Head of caudate nucleus (tissue), 42 donors: ENCODE data around the gene TIMM8A.
A peak's percentile ranks its signal among the peaks of the same experiment; 100 is the strongest.

ENCODE experiments used
- DNase-seq, 42 donors: peaks; one replicate each; pipeline versions ENCODE4 v3.0.0 to v3.0.0-alpha.2; 2020 to 2021; ENCODE audit warnings: mixed read lengths in 7 of 42
- intact Hi-C: fragments of 100-400 bp; cut with DNase I; formaldehyde crosslinking; loops from one replicate; pipeline ENCODE4 v1.15.0; 2022

TIMM8A gene, protein sequence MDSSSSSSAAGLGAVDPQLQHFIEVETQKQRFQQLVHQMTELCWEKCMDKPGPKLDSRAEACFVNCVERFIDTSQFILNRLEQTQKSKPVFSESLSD

DNA sequence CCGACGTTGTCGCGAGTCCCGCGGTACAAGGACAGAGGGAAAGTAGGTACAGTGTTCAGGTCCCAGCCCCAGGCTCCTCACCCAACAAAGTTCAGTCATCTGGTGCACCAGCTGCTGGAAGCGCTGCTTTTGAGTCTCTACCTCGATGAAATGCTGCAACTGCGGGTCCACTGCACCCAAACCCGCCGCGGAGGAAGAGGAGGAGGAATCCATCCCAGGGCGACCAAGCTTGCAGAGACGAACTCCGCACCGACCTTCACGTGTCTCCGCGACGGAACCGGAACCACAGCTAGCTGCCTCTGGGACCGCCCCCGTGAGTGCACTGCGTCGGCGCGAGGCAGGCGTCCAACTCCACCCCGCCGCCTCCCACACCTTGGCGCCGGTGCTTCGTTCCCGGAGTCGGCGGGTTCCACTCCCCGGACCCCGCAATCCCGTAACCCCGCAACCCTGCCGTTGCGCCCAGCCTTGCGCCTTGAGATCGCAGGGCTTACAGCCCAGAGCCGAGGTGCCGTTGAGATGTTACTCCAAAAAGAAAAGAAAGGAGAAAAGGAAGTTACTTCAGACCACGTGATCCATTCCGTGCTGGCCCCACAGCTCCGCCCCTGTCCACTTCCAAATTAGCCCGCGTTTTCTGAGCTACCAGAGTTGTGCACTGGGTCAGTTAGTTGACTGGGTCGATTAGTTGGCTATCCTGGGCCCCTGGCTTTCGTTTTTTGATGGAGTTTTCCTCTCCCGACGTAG, at the start of gene TIMM8A:
Gene TIMM8A (minus strand): TSS at position 291 of the 741 bp plus-strand sequence. CDS start 78 bp downstream, at position 213.
- peak; percentile 60 to 90 (median 80) for DNase-seq
- intact Hi-C loops: no loop called here

DNA sequence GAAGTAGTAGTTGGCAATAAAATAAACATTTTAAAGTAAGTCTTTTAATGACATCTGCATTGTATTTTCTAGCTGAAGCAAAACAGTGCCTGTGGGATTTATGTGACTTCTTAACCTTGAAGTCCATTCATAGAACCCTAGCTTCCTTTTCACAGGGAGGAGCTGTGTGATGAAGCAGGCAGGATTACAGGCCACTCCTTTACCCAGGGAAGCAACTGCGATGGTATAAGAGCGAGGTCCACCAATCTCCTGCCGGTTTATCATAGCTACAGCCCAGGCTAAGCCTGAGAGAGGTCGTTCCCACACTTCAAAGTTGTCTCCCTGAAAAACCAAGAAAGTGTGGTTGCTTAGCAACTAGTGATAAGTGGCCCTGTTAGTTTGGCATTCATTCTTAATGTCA, 49.2 kb upstream of the TIMM8A start:
- DNase-seq: no peak
- intact Hi-C loops: no loop called here

DNA sequence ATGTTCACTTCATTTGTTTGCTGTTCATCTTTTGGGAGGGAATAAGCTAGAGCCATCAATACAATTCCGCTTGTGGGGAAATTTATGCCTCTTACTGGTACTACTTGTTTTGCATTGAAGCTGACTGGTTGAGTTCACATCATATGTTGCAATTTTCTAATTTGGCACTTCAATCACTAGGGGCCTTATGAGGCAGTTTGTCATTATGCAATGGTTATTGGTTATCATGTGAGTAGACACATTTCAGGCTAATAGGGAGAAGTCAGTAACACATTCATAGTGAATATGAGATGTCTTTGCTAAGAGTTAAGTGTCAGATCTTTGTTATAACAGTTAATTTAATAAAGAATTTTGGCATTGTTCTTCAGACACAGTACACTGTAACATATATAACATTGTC, 47.2 kb upstream of the TIMM8A start:
- intact Hi-C loops: no loop called here
- DNase-seq: no peak

DNA sequence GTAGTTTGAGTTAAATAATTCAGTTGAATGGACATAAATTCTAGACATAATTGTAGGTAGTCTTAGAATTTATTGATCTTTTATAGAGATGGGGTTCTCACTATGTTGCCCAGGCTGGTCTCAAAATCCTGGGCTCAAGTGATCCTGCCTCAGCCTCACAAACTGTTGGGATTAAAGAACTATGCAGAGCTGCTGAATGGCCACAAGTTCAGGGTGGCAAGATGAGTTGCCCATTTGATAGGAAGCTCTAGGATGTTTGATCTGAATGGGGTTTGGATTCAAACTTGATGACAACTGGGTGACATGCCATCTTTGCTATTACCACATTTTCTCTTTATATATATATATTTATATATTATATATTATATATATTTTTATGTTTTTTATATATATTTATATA, 45.8 kb upstream of the TIMM8A start:
- no peak for DNase-seq
- intact Hi-C loops: no loop called here

DNA sequence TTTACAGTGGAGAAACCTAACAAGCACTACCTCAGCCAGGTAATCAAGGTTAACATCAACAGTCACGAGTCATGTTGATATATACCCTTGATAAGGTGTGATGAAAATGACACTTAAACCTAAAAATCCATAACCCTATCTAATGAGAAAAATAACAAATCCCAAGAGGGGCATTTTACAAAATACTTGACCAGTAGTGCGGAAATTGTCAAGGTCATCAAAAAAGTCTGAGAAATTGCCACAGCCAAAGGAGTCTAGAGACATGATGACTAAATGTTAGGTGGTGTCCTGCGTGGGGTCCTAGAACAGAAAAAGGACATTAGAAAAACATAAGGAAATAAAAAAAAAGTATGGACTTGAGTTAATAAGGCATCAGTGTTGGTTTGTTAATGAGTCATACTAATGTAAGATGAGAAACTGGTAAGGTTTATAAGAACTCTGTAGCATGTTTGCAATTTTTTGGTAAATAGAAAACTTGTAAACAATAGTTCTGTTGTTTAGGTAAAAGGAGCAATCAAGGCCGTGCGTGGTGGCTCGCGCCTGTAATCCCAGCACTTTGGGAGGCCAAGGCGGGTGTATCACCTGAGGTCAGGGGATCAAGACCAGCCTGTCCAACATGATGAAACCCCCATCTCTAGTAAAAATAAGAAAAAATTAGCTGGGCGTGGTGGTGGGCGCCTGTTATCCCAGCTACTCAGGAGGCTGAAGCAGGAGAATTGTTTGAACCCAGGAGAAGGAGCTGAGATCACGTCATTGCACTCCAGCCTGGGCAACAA, 45.2 kb upstream of the TIMM8A start:
- DNase-seq: no peak
- intact Hi-C loops: no loop called here

DNA sequence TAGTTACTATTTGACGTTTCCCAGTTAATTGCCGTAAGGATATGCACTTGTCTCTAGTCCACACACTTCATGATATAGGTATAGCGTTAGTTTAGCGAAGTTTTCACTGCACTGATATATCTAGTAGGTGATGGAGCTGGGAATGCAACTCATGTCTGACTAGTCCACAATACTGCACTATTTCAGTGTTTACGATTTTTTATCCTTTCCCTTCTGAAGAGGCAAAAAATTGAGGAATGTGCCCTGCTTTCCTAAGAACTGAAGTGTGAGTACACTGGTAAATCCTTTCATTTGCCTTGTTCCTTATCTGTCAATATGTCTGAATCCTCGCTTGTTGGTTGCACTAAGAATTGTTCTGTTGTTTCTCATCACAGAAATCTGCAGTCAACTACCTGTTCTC, 43.3 kb upstream of the TIMM8A start:
- intact Hi-C loops: no loop called here
- no peak for DNase-seq

DNA sequence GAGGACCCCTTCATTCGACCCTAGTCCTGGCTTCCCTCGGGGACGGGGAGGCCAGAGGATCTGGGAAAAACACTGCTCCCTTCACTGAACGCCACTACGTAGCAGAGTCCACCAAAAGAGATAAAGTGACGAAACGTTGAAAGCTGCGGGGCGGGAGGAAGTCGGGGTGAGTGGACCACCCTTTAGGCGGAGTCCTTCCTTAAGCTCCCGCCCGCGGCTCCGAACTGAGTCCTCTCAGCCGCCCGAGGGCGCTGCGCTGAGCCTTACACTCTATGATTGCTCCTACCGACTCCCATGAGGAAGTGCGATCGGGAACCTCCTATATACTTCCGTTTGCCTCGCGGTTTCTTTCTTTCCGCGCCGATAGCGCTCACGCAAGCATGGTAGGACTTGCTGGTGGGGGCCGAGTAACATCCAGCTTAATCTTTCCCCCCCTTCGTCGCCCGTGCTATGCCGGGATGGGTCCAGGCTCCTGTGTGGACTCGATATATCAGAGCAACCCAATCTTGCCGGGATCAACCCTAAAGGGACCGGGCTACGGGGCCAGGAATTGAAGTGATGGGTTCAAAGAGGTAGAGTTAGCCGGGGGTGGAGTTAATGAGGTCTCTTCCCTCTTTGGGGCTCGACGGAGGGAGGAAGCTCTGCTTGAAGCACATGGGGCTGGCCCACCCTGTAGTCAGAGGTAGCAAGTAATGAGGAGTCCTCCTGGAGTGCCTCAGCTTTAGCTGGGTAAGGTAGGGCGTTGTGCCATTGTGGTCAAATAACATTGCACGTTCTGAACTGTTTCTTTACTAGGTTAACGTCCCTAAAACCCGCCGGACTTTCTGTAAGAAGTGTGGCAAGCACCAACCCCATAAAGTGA, 42.4 kb upstream of the TIMM8A start, which contains the start of gene RPL36A:
Gene RPL36A (plus strand): TSS at position 348 of the 862 bp plus-strand sequence. CDS start 33 bp downstream, at position 381.
- DNase-seq: peak; percentile 74 to 93 (median 84)
- intact Hi-C loops: no loop called here

DNA sequence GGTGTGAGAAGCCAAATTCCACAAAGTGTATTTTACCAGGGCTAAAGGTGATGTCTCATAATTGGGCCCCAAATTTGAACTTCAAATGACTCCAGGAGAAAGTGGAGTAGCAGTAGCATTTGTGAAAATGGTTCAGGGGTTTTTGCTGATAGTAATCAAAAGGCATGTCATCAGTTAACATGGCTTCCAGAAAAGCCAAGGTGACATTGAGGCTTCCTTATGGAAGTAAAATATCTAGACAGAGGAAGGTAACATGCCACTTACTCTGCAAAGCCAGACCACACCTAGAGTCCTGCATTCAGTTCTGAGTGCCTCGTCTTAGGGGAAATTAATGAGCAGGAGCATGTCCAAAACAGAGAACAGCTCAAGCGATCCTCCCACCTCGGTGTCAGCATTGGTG, 40.1 kb upstream of the TIMM8A start:
- DNase-seq: no peak
- intact Hi-C loops: no loop called here

DNA sequence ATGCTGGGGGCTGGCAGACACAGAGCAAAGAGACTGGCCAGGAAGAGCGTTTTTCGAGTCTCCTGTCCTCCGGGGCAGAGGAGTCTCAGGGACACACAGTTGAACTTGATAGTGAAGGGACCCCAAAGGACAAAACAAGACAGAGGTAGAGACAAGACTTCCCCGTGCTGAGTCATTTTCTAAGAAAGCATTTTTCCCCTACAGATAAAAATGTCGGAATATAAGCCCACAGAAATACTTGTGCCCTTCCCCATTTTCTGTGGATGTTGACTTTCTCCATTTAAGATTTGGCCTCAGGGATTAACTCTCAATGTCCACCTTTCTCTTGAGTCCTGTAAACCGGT, 38.0 kb upstream of the TIMM8A start:
- no peak for DNase-seq
- intact Hi-C loops: no loop called here

DNA sequence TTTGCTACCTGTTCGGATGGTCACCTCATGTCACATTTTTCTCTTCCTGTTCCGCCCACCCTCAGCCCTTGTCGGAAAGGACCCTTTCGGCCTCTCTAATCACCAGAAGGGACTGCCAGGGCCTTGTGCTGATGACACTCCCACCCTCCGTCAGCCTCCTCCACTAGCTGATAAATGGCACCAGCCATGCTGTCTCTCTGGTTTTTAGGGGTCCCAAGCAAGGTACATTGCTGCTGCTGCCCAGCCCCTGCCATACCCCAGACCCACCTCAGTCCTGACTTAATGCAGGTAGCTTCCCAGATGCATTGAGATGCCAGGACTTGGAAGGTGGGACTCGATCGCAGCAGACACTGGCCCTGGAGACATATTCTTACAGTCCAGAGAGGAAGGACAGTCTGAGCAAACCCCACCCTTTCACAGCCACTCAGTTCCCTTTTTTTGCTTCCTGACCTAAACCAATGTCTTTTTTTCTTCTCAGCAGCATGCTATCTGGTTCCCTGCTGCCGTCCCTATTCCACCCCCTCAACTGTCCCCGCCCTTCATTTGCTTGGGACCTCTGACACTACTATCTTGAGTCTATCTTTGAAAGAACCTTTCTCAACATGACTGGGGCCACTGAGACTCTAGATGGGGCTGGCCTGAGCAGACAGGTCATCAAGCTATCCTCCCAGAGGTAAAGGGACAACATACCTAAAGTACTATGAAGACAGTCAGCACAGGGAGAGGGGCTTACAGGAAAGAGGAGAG, 37.4 kb upstream of the TIMM8A start, which contains the start of gene BTK:
Gene BTK (minus strand): TSS at position 397 of the 747 bp plus-strand sequence. CDS start 10,907 bp downstream, outside the sequence.
- DNase-seq: peak in 5 of 42 donors; percentile 1 to 36 (median 9)
- intact Hi-C loops: no loop called here

DNA sequence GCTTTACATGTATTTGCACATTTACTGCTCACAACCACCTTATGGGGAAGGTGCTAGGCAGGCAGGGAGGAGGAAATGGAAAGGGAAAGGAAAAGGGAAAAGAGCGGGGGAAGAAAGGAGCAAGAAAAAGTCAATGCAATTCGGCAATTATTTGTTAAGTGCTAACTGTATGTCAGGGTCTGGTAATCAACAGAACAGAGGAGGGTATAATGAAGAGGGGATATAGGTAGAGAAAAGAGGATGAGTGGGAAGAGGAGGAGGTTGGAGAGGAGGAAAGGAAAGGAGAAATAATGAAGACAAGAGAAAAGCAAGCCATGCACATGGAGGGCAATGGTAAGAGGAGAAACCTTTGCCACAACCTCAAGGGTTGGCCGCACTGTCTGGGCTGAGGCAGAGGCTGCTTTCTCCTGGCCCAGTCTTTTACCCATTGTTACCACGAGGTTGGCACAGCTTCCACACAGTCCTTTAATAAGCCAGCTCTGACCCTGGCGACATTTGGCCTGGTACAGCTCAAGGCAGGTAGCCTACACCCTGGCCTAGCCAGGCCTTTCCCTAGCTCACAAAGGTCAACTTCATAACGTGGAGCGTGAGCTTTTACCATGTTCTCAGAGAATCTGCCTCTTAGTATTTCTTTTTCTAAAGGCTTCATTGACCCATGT, 36.6 kb upstream of the TIMM8A start:
- DNase-seq: no peak
- intact Hi-C loops: no loop called here

DNA sequence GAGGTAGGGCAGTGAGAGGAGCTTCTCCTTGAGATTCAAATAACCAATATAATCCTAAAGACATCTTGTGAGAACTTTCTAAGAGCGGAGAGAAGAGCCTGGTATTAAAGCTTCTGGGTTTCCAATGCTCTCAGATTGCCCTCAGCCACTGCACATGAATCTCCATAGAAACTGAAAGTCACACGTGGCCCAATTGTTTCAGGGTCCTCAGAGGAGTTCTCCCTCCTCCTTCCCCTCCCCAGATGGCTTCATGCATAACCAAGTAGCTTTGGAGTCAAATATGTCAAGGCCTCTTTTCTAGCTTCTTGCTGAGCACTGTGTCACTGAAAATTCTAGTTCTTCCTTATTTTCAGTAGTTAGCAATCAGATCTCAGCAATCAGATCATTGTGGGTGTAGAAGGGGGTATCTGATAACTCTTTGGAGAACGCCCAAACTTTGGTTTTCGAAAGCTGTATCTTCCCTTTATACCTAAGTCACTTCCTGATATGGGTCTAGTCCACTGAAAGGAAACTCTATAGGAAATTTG, 35.2 kb upstream of the TIMM8A start:
- intact Hi-C loops: no loop called here
- no peak for DNase-seq

DNA sequence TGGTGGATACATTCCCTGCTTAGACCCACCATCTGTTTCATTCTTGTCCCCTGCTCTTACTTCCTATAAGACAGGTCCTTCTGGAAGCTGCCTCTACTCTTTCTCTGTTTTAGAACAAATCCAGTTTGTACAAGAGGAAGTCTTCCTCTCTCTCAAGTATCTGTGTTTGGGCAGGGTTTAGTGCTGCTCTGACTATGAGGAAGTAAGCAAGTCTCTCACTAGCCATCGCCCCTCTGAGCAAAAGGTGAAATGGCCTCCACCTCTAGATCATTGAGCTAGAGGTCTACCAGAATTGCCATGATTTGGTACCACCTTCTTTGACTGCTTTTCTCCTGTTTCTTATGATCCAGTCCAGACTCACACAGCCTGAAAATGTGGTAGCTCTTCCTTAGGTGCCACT, 29.0 kb upstream of the TIMM8A start:
- intact Hi-C loops: no loop called here
- DNase-seq: no peak

DNA sequence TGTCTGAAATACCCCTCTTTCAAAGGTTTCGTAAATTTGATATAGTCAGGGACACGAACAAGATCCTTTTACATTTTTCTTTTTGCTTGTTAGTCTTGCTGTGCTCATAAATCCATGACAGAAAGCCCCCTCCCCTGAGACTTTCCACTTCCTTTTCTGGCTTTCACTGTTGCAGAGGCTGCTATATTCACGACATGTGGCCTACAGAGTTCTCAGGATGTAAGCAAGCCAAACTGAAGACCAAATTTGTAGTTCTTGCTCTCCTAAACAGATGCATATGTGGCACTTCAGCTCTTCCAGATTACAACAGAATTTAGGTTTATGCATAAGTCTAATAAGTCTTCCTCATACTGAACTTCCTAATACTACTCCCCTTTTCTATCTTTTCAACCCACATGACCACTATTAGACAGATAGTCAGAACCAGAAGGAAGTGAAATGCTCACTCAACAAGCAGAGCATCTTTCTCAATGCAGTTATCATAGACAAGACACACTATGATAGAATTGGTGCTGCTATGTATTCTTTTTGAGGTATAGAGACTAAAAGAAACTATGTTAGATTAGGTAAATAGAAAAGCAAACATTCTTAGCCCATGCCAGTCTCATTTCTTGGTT, 22.5 kb upstream of the TIMM8A start:
- intact Hi-C loops: no loop called here

DNA sequence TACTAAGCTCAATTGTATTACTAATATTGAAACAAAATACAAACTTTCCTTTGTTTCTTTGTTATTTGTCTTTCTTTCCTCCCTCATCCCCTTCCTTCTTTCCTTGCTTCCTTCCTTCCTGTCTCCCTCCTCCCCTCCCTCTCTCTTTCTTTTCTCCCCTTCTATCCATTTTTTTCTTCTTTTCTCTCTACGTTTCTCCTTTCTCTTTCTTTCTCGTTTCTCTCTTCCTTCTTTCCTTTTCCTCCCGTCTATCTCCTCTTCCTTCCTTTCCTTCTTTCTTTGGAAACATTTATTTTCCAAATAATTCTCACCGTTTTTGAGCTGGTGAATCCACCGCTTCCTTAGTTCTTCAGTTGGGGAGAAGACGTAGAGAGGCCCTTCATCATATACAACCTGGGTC, 21.1 kb upstream of the TIMM8A start:
- no peak for DNase-seq
- intact Hi-C loops: no loop called here

More for the DNA sequence above, 22.5 kb upstream of the TIMM8A start:
- DNase-seq: no peak

DNA sequence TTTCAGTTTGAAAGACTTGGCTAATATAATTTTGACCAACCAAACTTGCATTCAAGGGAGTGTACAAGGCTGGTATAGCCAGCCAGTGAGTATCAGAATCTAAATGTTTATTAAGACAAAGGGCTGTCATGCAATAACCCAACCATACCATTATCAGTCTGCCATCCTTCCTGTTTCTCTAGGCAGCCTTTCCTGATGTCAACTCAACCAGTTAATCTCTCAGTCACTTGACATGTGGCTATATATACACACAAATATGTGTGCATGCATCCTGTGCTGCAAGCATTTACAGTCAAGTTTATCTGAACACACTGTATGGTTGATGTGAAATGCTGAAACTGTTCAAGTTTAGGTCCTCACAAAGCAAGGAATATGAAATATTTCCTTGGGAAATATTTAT, 20.3 kb upstream of the TIMM8A start:
- DNase-seq: no peak
- intact Hi-C loops: no loop called here

DNA sequence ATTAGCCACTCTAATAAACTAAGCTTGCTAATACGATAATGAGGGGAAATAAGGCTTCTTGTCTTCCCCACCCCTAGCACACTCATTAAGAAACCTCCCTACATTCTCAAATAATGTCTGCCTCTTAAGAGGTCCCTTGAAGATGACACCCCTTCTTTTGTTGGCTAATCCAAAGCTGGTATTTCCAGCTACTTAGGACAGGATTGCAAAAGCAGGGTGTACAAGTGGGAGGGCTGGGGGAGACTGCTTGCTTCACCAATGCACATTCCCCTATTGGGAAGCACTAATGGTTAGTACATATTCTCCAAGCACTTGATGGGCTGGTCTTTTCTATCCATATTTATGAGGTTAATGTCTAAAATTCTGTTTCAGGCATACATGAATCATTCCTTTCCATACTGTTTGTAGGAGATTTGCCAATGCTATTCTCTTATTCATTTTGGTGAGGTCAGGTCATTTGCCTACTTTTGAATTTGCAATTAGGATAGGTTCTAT, 16.8 kb upstream of the TIMM8A start:
- no peak for DNase-seq
- intact Hi-C loops: no loop called here
